GM18517 (cell line): ENCODE results near the gene PSD.

Experiments used
- ATAC-seq: cut with Tn5 transposase; IDR thresholded peaks from one replicate; pipeline ENCODE4 v1.9.1; 2021; ENCODE audit warnings: mild to moderate bottlenecking, moderate library complexity; ENCODE audit not compliant: unreplicated experiment

Gene PSD

GRCh38 chr10:102444851-102445250 is 26.3 kb upstream of the PSD start:
- no peak for ATAC-seq

- no peak for ATAC-seq
Observed at GRCh38 chr10:102438374-102438773, 19.8 kb upstream of the PSD start.

- ATAC-seq: no peak
Observed at GRCh38 chr10:102437515-102437914, 18.9 kb upstream of the PSD start.

- no peak for ATAC-seq
Observed at GRCh38 chr10:102436312-102436711, 17.7 kb upstream of the PSD start.

- ATAC-seq: no peak
Observed at GRCh38 chr10:102435529-102436233, 17.1 kb upstream of the PSD start.

- no peak for ATAC-seq
Observed at GRCh38 chr10:102435133-102435497, 16.5 kb upstream of the PSD start.

- no peak for ATAC-seq
Observed at GRCh38 chr10:102434394-102435132, 16.0 kb upstream of the PSD start.

GRCh38 chr10:102433619-102434046 is 15.0 kb upstream of the PSD start:
- ATAC-seq: no peak

- ATAC-seq: peak; percentile 74
Observed at GRCh38 chr10:102432162-102432950, 13.8 kb upstream of the PSD start, which contains the start of gene CUEDC2. TSS of gene CUEDC2 (minus strand) at chr10:102432574. CDS start at chr10:102425188, 7,386 bp downstream.

- no peak for ATAC-seq
Observed at GRCh38 chr10:102431452-102432124, 13.0 kb upstream of the PSD start.

- no peak for ATAC-seq
Observed at GRCh38 chr10:102429468-102429867, 10.9 kb upstream of the PSD start.

GRCh38 chr10:102426803-102427287 is 8.3 kb upstream of the PSD start:
- no peak for ATAC-seq

GRCh38 chr10:102425444-102425843 is 6.9 kb upstream of the PSD start:
- no peak for ATAC-seq

- ATAC-seq: no peak
Observed at GRCh38 chr10:102424916-102425315, 6.3 kb upstream of the PSD start.

GRCh38 chr10:102424145-102424544 is 5.6 kb upstream of the PSD start:
- no peak for ATAC-seq

- no peak for ATAC-seq
Observed at GRCh38 chr10:102423372-102423968, 4.9 kb upstream of the PSD start.

GRCh38 chr10:102422545-102423129 is 4.1 kb upstream of the PSD start:
- no peak for ATAC-seq

- ATAC-seq: peak; percentile 1
Observed at GRCh38 chr10:102421757-102422512, 3.4 kb upstream of the PSD start.

- no peak for ATAC-seq
Observed at GRCh38 chr10:102421507-102421756, 2.8 kb upstream of the PSD start.
